Inflammatory macrophage treated with lipopolysaccharide for 4 hours (primary cell): ENCODE measurements around the gene UPF2.
"Not testable (repeated sequence)": the region's sequence is repeated elsewhere in the genome, so short reads cannot be mapped to it uniquely, and the experiment has no call there.

Experiments used
- DNase-seq: peaks from one replicate; pipeline ENCODE4 v3.0.0-alpha.2; 2020

UPF2 gene

DNA sequence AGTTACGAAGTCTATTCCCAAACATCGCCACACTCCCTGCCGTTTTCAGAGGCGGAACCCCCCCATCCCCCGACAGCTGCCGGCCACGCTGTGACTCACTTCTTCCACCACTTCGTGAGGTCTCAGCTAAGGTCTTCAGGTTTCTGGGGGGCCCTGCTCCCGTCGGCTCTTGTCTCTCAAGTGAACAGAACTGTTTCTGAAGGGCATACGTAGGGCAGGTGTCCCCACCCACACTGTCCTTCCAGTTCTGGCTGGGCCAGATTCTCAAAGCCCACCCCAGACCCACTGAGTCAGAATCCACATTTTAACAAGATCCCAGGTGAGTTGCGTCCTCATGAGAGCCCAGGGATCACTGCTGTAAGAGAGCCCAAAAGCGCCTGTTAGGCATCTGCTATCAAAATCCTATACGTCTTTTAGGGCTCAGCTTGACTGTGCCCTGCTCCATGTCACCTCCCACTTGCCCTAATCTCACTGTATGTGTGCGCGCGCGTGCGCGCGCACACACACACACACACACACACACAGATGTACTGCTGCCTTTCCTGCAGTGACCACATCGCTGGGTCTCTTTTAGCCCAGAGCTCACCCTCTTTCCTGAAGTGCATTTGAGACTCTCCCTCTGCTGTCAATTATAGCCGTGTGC lies 140.7 kb downstream of the UPF2 start:
- no peak for DNase-seq

DNA sequence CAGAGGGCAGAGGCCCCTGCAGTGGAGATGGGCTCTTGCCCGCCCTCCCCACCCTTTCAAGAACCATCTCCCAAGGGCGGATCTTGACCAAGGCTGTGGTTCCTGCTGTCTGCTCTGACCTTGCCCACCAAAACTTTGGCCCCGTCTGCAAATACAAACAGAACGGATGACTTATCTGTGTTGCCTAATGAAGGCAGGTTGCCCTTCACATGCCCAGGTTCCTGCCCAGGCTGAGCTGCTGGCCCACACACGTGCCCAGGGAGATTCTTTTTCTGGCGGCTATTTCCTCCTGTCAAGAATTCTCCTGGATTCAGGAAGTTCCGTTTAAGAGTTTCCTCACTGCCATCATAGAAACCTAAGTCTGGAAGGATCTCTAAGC lies 141.2 kb downstream of the UPF2 start:
- no peak for DNase-seq

DNA sequence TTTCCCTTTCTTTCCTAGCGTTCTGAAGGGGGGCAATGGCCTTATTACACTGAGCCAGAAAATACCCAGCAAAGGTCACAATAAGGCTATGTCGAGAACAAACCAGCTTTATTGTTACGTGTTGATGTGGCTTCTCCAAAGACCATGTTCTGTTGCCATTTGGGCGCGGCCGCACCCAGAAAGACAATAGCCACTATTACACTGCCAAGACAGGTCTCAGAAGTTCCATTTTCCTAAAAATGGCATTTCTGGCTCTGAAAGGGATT lies 141.6 kb downstream of the UPF2 start:
- DNase-seq, result no peak

DNA sequence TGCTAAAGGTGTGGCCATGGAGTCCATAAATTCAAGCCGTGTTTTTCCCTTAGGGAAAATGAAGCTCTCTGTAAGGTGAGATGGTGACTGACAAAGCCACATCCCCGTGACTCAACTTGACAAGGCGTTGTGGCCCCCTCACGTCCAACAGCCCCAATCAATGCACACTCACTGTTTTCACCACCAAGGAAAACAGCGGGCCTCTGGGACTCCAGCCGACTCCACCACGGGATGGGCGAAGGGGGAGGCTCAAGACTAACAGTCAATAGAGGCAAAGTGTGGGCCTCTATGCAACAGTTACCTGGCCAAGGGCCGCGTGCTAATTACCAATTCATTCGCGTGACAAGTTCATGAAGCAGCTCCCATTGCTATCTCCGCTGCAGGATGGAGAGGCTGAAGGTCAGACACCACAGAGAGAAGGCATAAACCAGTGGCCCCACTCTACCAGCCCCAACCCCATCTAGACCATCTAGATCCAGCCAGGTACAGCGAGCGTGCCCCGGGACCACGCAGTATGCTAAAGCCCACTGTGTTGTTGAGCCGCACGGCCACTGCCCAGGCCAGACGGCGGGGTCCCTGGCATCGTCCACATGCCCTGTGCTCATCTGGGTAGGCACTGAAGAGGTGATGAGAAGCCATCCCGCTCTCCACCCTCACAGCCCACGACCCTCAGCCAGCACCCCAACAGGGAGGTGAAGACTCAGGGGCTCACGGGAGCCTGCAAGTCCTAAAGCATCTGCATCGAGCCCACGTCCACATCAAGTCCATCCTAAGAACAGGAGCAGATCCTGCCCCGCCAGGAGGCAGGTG lies 143.3 kb downstream of the UPF2 start:
- DNase-seq, result no peak

DNA sequence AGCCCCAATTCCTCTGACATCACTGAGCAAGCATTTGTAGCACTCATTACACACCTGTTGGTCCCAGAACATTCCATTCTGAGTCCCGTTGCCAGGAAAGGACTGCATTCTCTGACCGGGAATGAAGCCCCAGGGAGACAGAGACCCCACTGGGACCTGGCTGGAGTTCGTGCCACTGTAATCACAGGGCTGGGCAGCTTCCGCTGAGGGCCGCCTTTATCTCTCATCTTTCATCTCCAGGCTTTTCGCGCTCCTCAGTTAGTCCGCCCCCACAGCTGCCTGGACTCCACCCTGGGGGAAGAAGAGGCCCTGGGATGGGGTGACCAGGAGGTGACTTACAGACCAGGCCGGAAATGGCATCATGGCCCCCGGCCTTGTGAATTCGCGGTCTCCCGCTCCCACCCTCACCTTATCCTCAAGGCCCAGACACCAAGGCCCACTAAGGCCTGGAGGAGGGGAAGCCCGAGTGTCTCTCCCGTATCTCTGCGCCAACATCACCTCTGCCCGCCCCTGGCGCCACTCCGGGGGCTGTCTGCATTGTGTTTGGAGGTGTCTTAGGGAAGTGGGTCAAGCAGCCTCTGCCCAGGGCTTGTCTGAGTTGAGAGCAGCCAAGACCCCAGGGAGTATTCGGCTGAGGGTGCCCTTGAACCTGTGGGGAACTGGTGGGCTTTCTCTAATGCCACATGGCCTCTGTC lies 144.1 kb downstream of the UPF2 start:
- DNase-seq, result no peak

DNA sequence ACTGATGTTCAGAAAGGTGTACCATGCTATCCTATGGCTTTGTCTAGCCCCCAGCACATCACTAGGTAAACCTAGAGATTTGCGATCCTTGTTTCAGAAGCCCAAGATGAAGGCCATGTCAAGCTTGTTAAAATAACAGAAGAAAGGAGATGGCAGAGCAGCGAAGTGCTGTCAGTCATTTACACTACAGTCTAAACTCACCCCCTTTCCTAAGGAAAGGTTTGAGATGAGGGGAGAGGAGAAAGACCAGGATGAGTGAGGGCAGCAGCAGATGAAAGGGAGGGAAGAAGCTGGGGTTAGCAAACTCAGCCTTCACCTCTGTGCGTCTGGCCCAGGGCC lies 144.6 kb downstream of the UPF2 start:
- no peak for DNase-seq

DNA sequence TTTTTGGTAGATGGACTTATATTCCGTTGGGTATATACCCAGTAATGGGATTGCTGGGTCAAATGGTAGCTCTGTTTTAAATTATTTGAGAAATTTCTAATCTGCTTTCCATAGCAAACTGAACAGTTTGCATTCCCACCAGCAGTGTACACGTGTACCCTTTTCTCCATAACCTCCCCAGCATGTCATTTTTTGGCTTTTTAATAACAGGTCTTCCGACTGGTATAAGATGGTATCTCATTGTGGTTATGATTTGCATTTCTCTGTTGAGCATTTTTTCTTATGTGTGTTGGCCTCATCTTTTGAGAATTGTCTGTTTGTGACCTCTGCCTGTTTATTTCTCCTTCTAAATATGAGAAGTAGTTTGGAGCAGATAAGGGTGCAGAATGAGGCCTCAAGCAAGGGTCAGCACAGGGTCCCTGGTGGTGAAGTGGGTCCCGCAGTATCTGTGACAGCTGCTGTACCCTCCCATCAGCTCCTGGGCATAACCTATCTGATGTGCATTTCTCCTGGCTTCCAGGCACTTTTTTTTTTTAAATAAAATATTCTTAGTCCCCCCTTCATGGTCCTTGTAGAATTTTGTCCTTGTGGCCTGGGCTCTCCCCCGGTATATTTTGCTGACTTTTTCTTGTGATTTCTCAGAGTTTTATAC lies 145.9 kb downstream of the UPF2 start:
- DNase-seq, result no peak

DNA sequence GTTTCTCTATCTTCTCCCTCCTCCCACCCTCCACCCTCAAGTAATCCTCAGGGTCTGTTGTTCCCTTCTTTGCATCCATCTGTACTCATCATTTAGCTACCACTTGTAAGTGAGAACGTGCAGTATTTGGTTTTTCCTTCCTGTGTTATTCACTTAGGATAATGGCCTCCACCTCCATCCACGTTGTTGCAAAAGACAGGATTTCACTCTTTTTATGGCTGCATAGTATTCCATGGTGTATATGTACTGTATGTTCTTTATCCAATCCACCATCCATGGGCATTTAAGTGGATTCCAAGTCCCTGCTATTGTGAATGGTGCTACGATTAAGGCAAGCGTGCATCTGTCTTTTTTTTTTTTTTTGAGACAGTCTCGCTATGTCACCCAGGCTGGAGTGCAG lies 147.0 kb downstream of the UPF2 start:
- DNase-seq, result no peak

DNA sequence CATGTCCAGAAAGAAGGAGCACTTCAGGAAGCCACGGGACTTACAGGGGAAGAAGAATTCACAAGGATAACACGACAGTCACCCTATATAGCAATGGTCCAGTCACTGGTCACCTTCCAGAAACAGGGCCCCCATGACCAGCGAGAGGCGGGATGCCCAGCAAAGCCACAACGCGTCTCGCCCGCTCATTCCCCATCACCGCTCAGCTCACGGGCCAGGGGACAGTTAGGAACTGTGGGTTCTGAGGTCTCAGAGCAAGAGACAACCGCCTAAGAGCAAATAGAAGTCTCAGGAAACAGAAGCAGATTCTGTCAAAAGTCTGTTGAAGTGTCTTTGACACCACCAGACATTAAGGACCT lies 147.5 kb downstream of the UPF2 start:
- no peak for DNase-seq

DNA sequence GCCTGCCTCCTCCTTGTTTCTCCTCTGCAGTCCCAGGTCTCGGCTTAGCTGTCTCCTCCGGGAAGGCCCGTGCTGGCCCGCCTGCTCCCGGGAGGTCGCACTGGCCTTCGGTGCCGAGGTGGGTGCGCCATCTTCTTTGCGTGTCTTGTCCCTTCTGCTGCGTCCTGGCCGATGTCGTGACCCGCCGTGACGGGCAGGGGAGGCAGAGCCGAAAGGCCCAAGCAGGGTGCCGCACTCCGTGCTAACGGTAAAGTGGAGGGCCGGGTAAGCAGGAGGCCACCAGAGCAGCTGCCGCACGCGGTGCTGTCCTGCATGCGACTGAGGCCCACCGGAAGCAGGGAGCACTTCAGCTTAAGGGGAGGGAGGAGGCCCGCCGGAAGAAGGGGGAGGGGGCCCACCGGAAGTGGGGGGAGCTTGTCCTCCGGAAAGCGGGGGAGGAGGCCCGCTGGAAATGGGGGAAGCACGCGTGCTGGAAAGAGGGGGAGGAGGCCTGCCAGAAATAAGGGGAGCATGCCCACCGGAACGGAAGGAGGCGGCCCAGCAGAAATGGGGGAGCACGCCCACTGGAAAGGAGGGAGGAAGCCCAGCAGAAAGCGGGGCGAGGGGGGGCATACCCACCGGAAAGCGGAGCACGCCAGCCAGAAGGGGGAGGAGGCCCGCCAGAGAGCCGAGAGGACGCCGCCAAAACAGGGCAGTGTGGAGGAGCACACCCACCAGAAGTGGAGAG lies 148.1 kb downstream of the UPF2 start:
- no peak for DNase-seq

DNA sequence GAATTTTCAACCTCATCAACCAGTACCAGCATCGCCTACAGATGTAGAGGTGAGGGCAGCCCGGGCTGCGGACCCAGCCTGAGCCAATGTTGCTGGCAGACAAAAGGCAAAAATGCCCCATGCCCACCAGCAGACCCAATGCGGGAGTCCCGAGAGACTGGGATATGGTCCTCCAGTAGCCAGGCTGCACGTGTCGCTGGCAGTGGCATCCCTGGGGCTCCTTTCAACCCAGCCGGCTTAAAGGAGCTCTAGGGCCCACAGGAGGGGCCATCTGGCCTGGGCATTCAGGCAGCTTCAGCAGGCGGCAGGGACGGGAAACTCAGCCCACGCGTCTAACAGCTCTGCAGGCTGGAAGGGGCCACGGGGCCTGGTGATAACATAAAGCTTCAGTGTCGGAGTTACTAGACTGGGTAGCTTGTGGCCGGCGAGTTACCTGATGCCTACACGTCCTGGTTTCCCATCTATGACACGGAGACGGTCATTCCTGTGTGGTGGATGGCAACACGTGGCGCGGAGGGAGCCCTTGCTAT lies 148.8 kb downstream of the UPF2 start:
- no peak for DNase-seq

DNA sequence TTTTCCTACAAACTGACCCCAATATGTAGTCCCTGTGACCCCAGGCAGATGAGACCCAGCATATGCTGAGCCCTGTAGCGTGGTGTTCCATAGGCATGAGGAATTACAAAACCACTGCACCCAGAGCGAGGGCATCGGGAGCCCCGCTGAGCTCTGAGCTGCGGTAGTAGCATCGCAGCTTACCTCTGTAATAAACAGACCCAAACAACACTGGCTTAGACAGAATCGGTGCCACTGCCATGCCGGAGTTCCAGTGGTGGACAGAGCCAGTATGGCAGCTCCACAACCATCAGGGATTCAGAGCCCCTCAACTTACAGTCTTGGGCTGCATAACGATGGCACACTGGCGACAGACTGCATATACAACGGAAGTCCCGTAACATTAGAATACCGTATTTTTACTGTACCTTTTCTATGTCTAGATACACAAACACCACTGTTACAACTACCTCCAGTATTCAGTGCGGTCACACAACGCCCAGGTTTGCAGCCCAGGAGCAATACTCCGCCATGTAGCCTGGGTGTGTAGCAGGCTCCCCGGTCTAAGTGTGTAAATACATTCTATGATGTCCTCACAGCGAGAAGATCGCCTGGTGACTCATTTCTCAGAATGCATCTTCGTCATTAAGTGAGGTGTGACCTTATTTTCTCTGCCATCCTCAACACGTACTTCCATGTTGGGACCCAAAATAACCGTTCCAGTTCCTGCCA lies 150.7 kb downstream of the UPF2 start:
- no peak for DNase-seq

DNA sequence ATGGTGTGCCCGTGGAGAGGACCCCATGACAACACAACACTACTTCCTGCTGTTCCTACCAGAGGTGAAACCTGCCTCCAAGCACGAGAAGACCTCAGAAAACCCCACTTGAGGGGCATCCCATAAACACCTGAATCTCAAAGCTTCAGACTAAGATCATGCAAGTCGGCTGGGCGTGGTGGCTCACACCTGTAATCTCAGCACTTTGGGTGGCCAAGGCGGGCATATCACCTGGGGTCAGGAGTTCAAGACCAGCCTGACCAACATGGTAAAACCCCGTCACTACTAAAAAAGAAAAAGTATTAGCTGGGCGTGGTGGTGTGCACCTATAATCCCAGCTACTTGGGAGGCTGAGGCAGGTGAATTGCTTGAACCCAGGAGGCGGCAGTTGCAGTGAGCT lies 153.3 kb downstream of the UPF2 start:
- not testable (repeated sequence) for DNase-seq

DNA sequence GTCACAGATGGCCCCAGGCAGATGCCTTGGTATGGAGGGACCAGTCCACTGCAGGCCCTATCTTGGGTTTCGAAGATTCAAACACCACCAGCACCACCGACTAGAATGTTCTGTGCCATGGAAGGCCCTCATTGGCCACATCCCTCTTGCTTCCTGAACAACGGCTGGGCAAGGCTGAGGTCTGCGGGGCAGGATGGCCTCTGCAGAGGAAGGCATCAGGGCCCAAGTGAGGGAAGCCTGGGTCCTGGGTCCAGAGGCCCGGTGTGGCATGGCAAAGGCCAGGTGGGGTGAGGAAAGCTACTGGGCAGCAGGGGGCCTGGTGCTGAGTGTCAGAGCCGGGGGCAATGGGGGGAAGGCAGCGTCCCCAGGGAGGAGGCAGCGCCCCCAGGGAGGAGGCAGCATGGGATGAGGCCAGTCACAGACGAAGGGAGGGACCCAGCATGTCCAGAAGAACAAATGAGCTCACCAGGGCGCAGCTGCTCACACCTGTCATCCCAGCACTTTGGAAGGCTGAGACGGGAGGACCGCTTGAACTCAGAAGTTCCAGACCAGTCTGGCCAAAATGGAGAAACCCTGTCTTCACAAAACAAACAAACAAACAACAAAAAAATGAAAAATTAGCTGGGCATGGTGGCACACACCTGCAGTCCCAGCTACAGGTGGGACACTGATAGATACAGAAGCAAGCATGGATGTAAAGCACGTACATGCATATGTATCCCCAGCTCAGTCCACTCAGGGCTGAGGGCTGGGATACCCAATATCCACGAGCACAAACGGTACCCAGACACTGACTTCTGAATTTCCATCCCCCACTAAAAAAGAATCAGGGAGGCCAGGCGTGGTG lies 155.0 kb downstream of the UPF2 start:
- no peak for DNase-seq

DNA sequence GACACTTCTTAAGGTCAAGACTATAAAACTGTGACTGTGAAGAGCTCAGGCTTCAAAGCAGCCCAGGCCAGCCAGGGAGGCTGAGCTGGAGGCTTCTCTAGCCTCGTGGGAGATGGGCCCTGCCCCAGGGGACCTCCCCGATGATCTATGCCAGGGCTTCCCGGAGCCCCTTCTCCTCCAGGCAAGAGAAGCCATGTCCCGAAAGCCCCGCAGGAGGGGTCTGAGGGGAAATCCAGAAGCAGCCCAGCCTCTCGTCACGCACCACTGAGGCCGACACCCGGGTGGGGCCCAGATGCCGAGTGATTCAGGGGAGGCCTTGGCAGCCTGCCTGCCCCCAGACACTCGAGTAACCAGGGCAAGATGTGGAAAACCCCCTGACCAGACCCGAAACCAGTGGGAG lies 155.8 kb downstream of the UPF2 start:
- no peak for DNase-seq

DNA sequence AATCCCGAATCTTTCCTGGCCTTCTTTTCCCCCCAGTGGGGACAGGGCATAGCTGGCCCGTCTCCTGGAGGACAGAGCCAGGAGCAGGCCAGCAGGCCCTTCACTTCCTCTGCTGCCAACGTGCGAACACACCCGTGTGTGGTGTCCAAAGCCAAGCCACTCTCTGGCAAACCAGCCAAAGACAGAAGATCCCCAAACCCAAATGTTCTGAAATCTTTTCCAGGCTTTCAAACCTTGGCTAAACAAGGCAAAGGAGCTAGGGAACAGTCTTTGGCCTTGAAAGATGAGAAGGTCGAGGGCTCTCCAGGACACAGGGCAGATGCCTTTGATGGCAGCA lies 156.5 kb downstream of the UPF2 start:
- DNase-seq, result no peak

DNA sequence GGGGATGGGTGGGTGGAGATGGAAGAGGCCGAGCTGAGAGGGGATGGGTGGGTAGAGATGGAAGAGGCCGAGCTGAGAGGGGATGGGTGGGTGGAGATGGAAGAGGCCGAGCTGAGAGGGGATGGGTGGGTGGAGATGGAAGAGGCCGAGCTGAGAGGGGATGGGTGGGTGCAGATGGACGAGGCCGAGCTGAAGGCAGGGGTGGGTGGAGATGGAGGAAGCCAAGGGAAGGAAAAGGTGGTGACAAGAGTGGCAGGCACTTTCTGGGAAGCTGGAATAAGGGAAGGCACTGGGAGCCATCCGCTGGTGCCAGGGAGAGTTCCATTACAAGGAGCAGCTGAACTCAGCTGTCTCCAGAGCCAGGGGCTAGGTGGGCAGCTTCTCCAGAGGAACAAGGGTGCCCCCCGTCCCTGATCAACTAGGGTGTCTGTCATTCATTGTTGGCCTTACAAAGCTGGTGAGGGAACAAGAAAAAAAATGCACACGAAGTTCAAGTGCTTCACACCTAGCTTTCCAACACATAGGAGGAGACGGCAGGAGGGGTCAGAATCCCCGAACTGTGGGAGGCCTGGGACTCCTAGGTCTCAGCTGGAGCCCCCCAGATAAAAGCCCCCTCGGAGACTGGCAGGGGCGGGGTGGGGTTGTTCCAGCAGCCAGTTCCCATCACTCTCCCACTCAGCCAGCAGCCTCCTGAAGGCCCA lies 157.0 kb downstream of the UPF2 start:
- DNase-seq, result no peak

DNA sequence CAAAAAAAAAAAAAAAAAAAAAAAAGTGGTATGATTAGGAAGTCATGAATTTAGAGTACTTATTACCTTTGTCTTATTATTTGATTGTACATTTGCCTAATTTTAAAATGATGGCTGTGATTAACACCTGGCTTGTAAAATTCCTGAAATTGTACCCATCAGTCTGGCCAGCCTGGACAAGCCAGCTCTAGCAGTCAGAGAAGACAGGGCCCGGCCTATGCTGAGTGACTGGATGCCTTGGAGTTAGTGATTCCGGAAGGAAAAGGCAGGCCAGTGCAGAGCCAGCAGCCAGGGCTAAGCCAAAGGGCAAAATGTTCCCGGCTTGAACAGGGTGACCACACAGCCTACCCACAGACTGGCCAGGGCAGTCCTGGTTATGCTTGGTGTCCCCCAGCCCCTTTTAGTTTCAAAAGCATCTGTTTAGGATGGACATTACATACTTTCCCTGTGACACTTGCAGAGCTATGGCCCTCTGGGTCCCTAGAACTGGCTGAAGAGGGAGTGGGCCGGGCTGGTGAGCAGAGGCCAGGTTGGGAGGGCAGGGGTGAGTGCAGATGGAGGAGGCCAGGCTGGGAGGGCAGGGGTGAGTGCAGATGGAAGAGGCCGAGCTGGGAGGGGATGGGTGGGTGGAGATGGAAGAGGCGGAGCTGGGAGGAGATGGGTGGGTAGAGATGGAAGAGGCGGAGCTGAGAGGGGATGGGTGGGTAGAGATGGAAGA lies 157.7 kb downstream of the UPF2 start:
- DNase-seq, result no peak

DNA sequence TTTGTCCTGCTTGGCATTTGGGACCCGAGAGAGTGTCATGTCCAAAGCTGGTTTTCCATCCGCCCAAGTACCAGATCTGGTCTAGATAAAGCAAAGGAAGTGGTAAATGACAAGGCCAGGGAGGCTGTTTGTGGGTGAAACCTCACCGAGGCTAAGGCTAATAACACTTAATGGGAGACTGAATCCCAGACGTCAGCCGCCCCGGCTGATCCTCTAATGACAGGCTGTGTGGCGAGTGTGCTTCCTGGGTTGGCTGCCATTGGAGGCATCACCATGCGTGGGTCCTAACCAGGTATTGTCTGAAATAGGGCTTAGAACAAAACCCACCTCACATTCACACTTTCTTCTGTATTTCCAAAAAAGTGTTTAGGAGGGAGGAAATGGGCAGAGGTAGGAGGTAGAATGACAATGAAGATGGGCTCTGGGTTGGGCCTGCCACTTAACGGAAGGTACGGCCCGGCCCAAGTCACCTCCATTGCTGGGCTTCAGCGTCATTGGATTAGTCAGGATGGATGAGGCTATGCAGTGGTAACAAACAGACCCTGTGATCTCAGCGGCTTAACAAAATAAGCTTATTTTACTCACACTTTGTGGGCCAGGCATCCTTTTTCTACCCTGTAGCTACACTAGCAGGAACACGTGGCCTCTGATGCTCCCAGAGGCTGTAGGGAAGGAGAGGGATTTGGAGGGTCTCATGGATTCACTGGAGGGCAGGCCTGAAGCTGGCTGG lies 159.8 kb downstream of the UPF2 start:
- DNase-seq, result no peak
